GM18873 (cell line): Measurements from ENCODE around the gene KCNQ5.
"Not testable (repeated sequence)": the region's sequence is repeated elsewhere in the genome, so short reads cannot be mapped to it uniquely, and the experiment has no call there.

Experiments
- ATAC-seq: cut with Tn5 transposase; IDR thresholded peaks from one replicate; pipeline ENCODE4 v1.9.1; 2021; ENCODE audit warnings: mild to moderate bottlenecking, moderate library complexity, moderate number of reproducible peaks; ENCODE audit not compliant: unreplicated experiment, low FRiP score

Gene KCNQ5

DNA sequence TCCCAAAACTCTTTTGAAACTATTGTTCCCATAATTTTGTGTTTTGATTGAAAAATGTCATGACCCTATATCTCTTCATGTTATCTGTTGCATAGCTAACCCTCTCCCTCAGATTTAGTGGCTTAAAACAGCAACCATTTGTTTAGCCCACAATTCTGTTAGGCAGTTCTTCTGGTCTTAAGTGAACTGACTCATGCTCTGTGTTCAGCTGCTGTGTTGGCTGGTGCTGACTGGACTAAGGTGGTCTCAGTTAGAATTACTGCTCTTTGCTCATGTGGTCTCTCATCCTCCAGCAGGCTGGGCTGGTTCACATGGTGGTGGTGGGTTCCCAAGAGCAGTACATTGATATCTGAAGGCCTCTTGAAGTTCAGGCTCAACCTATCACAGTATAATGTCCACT, 522.7 kb downstream of the KCNQ5 start:
- ATAC-seq: no peak

DNA sequence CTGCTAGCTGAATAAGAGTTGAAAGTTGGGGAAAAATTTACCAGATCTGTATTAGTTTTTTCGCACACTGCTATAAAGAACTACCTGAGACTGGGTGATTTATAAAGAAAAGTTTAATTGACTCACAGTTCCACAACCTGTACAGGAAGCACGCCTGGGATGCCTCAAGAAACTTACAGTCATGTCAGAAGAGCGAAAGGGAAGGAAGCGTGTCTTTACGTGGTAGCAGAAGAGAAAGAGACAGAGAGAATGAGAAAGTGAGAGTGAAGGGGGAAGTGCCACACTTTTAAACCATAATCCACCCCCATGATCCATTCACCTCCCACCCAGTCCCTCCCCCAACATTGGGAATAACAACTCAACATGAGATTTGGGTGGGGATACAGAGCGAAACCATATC, 523.8 kb downstream of the KCNQ5 start:
- ATAC-seq: peak; percentile 91

DNA sequence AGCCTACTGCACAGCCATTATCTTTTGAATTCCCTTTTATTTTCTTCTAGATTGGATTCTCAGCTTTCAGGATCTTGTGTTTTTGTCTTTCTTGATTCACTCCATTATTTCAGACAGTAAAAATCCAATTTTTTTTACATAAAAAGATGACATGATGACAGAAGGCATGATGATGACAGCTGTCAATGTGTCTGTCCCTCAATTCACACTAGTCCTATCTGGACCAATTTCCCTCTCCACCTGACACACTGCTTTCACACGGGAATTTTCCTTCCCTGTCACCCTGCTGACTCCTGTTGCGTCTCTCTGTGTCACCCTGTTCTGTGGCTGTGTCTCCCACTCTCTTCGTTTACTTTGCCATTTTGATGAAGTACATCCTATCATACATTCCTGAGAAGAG, 529.9 kb downstream of the KCNQ5 start:
- no peak for ATAC-seq

DNA sequence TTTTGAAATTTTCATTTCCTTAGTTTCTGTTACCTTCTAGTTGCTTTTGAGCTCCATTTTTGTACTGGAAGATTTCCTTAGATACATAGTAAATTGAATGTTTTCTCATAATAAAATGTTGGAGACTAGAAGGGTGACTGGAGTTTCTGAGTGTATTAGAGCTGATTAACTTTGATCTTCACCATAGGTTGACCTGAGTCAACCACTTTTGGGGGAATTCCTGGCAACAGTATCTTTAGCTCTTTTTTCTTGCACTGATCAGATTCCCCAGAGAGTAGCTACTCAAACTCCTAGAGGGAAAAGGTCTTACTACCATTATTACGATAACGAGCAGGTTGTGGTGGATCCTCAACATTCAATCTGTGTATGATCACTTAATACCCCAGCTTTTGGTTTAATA, 530.7 kb downstream of the KCNQ5 start:
- no peak for ATAC-seq

DNA sequence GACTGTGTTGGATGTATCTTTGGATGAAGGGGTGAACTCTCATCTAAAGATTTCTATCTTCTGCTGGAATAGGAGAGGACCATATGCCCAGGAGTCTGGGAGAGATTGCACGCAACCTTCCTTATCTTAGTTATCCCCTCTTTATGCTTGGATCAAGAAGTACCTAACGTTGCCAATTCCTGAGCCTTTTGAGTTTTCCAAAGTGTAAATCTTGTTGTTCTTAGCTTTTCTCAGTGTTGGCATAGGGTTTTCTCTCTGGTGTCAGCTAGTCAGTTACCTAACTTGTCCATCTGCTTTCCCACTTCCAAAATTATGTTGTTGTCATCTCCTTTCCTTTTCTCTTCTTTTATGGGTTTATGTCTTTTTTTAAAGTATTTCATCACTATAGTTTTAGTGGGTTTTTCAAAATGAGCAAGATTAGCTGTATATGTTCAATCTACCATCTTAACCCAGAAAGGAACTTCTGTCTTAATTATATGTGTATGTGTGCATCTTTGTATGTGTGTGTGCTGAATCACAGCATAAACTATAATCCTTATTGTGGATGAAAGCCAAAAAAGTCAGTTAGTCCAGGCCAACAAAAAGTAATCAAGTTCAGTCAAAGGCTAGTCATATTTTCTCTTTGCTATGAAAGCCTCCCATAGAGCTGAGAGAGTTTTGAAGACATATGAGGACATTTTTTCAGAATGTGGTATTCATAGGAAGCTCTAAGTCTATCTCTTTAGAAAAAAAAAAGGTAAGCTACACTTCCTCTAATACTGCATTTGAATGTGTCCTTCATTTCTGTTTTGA, 531.3 kb downstream of the KCNQ5 start:
- ATAC-seq: no peak

DNA sequence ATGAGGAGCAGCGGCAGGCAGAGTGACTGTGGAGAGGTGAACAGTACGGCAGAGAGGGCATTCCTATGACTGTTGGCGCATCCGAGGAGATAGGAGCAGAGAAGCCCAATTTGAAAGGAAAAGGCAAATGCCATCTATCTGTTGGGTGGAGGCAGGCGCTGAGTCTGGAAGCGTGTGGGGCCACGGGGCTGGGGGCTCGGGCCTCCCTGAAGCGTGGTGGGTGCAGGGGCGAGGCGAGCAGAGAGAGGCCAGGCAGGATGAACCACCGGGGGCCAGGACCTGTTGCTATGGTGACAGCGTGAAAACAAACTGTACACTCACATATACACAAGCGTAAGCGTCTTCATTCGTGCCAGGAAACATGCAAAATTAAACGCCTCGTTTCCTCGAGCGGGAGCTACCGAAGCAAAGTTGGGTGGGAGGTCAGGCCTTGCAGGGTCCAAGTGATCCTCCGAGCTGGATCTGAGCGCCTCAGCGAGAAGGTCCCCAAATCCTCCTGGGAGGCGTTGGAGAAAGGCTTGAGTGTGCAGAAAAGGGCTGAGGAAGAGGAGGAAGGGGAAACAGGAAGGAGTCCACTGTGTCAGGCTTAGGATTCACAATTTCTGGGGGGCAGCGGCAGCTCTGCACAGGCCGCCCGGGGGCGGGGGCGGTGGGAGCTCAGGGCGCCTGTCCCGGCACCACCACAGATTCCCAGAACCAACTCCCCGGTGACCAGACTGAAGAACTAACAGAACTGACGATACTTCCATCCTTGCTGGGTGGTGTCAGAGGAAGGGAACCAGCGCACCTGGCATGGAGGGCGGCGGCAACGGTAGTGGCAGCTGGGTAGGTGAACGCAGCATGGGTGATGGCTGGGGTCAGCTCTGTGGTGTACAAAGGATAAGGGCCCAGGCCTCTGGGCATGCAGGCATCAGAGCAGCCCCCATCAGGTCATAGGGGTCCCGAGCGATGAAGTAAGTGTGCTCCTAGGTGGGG, 535.2 kb downstream of the KCNQ5 start:
- ATAC-seq: no peak

DNA sequence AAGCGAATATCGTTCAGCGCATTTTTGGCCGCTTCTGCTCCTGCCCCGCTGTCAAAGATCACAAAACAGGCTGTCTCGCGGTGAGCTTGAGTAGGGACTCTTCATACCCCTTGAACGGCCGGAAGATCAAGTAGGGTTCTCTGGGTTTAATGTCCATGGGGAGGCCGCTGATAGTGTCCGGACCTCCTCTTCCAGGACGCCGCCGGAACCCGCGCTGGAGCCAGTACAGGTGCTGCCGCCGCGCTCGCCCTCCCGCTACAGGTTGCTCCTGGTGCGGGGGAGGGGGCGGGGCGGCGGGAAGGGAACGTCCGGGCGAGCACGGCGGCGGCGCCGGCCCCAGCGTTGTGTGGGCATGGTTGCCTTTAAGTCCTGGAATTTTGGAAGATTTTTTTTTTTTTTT, 536.0 kb downstream of the KCNQ5 start:
- ATAC-seq: no peak

DNA sequence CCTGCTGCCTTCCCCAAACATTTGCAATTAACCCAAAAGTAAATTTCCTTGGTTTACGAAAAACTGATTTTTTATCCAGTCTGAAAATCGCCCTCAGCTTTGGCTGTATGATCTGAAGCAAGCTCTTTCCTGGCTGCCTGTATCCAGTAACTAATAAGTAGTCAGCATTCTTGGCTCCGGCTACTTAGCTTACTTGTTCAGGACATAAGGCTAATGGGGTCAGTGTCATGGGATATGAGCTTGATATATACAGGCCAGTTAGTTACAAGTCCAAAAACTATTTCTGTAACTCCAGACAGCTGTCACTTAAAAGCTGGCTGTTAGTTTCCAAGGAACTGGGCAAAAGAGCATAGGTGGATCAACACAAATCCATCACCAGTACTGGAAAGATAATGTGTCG, 547.2 kb downstream of the KCNQ5 start:
- ATAC-seq: no peak

DNA sequence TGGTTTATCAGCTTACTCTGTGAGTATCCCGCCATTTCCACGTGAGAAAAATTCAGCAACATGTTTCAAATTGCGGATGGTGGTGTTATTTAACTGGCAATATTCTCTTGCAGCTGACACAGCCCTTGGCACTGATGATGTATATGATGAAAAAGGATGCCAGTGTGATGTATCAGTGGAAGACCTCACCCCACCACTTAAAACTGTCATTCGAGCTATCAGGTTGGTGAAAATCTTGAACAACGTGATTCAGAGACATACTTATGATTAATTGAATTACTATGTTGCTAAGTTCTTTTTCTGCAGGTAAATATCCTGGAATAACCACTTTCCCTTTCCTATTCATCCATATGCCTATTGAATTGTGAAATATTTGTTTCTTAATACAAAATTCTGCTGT, 547.8 kb downstream of the KCNQ5 start:
- ATAC-seq: no peak

DNA sequence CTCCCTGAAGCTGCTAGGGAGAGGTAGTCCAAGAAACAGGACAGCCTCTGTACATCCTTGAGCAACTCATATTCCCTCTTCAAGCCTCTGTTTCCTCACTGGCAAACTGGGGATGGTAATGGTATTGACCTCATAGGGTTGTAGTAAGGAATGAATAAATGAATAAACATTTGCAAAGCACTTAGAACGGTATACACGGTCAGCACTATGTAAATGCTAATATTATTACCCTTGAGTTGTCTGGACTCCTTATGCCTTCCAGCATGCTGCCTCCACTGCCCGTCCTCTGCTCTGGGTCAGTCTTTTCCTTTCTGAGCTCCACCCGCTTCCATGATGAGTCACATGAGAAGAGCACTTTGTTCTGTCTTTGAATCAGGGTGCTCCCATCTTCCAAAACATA, 552.8 kb downstream of the KCNQ5 start:
- no peak for ATAC-seq

DNA sequence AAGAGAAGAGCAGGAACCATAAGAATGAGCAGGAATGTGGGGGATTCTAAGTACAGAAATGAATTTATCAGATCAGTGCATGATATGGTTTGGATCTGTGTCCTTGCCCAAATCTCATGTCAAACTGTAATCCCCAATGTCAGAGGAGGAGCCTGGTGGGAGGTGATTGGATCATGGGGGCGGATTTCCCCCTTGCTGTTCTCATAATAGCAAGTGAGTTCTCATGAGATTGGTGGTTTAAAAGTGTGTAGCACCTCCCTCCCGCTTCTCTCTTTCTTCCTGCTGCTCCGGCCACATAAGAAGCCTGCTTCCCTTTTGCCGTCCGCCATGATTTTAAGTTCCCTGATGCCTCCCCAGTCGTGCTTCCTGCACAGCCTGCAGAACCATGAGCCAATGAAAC, 554.2 kb downstream of the KCNQ5 start:
- no peak for ATAC-seq

DNA sequence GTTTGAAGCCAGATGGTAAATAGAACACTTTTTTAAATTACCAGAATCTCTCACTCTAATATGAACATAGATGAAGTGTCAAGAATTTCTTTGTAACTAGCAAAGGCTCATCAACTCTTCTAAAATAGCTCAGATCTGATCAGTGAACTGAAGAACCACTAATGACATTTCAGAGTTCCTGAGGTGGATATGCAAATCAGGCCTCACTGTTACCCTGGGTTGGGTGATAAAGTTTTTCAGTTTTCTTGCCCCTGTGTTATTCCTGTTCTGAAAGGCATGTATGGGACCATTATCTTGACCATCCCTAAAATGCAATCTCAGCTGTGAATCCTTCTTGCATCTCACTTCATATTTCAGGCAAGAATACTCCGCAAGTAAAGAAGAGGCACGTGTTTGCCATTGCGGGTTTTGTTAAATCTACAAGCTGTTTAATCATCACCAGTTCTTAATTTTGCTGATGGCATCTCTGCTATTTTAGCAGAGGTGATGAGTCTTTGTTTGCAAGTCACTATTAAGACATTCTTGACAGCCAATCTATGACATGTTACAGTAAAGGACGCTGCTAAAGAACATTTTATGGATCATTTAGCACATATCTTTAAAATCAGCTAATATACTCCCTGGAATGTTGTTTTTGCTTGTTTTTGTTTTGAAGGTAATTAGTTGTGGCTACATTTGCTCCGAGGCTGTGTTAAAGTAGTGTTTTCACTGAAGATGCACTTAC, 555.5 kb downstream of the KCNQ5 start:
- peak; percentile 51 for ATAC-seq

DNA sequence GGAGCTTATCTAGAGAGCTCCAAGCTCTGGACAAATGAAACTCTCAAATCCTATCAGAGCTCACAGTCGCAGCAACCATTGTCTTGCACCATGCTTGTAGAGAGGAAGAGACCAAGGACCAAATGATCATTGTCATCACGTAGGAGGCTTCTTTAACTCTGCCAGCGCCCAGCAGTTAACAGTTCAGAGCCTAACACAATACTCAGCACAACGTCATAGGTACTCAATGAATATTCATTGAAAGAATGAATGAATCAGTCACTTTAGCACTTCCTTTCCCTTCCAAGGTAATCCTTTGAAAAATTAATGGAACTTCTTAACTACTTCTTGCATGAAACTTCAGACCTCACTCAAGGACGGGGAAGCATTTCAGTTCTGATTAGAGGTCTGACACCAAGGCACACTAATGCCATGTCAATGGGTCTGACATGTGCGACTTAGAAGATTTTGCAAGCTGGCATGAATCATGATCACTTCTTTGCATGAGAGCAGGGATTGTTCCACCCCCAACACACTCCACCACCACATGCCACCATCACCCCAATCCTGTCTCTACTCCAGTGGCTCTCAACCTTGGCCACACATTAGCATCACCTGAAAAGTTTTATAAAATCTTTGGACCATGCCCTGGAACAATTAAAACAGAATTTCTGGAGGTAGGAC, 558.3 kb downstream of the KCNQ5 start:
- ATAC-seq: no peak

DNA sequence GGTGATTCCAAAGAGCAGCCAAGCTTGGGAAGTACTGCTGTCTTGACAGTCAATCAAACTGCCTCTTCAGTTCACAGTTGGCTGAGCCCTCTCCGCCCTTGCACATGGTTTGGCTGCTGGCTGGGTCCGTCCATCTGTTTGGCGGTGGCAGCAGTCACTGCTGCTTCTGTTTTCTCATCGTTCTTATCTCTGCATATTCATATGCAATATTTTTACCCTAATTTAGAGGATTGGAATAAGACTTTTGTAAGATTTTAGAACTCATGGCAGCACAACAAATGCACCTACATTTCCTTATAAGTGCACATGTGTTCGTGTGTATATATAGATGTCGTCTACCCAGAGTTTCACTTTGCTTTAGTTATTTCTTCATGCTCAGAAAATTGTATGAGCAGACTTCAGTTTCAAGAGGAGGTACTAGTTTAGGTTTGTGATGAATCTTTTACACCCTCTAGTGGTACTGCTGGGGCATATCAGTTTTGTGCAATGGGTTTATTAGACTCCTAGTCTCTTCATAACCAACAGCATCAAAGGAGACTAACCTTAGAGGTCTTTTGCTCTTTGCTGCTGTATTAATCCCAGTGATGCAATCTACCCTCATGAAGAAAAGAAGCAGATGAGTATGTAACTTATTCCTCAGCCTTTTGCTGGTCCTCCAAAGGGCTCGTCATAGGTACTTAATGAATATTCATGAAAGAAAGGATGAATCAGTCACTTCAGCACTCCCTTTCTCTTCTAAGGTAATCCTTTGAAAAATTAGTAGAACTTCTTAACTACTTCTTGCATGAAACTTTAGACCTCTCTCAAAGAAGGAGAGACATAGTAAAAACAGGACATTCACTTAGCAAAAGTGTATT, 559.1 kb downstream of the KCNQ5 start:
- ATAC-seq: peak; percentile 91

DNA sequence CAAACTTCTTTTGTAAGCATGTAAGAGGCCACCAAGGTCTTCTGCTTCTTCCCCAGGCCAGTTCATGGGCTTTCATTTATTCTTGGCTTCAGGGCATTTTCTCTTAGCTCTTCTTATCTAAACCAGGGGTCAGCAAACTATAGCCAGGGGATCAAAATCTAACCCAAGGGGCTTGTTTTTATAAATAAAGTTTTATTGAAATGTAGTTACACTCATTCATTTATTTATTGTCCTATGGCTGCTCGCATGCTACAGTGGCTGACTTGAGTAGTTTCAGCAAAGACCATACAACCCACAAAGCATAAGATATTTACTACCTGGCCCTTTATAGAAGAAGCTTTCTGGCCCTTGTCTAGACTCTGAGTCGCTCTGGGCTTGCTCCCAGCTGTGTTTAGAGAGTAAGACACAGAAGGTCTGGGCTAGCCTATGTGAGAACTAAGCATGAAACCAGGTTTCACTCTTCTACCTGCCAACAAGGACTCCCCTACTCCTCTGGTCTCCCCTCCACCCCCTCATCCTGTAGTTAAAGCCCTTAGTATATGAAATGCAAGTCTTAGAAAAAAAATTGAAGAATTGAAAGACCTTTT, 560.2 kb downstream of the KCNQ5 start:
- no peak for ATAC-seq

DNA sequence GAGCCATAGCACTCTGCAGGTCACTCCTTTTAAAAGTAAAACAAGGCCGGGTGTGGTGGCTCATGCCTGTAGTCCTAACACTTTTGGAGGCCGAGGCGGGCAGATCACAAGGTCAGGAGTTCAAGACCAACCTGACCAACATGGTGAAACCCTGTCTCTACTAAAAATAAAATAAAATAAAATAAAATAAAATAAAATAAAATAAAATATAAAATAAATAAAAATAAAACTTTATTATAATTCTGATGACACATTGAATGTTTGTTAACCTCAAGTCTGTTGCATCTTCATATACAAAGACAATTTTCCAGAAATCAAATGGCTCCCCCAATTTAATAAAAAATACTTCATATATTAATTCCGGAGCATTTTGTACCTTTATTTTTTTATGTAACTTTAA, 571.4 kb downstream of the KCNQ5 start:
- ATAC-seq: not testable (repeated sequence)

DNA sequence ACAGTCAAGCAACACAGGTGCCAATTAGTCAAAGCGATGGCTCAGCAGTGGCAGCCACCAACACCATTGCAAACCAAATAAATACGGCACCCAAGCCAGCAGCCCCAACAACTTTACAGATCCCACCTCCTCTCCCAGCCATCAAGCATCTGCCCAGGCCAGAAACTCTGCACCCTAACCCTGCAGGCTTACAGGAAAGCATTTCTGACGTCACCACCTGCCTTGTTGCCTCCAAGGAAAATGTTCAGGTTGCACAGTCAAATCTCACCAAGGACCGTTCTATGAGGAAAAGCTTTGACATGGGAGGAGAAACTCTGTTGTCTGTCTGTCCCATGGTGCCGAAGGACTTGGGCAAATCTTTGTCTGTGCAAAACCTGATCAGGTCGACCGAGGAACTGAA, 572.9 kb downstream of the KCNQ5 start:
- no peak for ATAC-seq

DNA sequence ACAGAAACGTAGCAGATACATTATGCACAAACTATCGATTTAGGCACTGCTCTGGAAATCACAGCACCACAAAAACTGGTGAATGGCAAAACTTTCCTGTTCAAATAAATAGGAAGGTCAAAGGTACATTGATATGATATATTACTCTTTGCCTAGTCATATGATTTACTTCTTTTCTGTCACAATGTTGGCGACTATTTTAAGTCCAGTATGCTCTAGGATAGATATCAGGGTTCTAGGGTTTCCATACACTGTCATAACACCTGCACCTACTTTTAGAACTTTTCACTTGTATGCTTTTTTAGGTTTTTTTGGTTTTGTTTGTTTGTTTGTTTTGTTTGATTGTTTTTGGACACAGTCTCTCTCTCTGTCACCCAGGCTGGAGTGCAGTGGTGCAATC, 578.4 kb downstream of the KCNQ5 start:
- ATAC-seq: no peak

DNA sequence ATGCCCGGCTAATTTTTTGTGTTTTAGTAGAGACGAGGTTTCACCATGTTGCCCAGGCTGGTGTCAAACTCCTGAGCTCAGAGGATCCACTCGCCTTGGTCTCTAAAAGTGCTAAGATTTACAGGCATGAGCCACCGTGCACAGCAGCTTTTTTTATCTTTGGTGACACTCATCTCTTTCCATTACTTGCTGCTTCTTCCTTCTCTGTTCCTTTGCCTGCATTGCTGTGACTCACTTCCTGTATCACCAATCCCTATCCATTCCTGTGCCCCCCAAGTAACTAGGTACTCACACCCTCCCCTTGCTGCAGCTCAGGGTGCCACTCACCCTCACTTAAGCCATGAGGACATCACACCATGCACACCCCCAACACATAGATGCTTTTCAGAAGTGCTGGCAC, 578.9 kb downstream of the KCNQ5 start:
- ATAC-seq: no peak
